Hypothalamus (tissue), 51 donors: Measurements from ENCODE around the gene RFC5.
"Not testable (repeated sequence)": the region's sequence is repeated elsewhere in the genome, so short reads cannot be mapped to it uniquely, and the experiment has no call there.

ENCODE experiments used
- DNase-seq, 51 donors: peaks; one replicate each; lab custom pipeline; 2025; lab: John Stamatoyannopoulos, UW

Gene RFC5

DNA sequence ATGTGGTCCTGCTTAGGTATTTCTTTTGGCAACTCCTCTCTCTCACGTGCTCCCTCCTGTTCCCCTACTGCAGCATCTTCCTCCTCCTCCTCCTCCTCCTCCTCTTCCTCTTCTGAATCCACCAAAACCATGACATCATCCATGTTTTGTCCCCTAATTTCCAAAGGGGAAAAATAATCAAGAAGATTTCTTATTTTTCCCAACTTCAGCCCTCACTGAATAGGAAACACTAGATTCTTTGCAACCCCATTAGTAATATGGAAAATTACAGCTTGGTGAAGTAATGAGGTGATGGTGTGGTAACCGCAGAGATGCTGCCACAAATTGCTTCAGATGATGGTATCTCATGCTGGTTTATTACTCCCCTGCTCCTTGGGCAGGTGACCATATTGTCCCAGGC, 51.9 kb downstream of the RFC5 start:
- DNase-seq: no peak

DNA sequence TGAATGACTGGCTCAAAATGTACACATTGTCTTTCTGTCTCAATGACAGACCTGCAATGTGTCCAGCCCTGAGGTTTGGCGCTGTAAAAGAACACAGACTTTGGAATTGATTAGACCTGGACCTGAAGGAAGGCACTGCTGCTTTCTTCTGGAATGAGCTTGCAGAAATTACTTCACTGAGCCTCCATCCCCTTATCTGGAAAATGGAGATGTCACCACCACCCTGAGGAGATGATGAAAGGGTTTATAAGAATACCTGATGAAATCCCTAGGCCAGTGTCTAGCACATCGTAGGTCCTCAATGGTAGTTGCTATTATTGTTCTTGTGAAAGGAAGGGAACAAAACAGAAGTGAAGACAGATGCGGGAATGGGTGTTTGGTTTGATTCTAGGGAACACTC, 54.1 kb downstream of the RFC5 start:
- DNase-seq: no peak

DNA sequence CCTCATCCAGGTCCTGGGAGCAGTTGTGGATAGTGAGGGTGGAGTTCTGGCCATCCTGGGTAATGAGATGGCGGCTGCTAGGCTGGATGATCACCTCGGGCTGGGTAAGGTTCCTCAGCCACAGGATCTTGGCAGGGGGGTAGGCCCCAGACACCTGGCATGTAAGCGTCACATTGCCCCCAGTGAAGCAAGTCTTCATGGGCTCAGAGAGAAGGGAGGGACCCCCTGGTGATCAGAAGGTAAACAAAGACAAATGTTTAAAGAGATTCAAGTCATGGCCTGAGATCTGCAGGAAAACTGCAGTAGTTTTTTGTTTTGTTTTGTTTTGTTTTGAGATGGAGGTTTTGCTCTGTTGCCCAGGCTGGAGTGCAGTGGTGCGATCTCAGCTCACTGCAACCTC, 57.3 kb downstream of the RFC5 start:
- no peak for DNase-seq

DNA sequence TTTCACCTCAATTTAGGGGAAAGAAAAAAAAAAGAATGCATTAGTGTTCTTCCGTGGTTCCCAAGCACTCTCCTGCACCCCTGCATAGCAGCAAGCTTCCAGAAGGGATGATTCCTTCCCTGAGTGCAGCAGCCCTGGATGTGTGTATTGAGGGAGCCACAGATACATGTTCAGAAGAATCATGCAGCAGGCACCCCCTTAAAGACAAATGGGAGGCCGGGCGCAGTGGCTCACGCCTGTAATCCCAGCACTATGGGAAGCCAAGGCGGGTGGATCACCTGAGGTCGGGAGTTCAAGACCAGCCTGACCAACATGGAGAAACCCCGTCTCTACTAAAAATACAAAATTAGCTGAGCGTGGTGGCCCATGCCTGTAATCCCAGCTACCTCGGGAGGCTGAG, 65.0 kb downstream of the RFC5 start:
- not testable (repeated sequence) for DNase-seq
